Muscle of leg (tissue), 11 donors: ENCODE data around the gene CEP72. TPM values are rescaled to one million over a fixed set of nuclear protein-coding genes. Genes with fewer than 3 reads are reported as not detected.

Source experiments
- DNase-seq: peaks from one replicate; pipeline ENCODE4 v3.0.0; 2013
- H3K27ac ChIP-seq: one replicate; pipeline ENCODE4 v1.5.1; 2013; ENCODE audit warnings: mild to moderate bottlenecking, low read length, control low read depth
- H3K27me3 ChIP-seq: one replicate; pipeline ENCODE4 v1.6.1; 2013; ENCODE audit warnings: low read length; ENCODE audit not compliant: control insufficient read depth, insufficient read depth
- H3K36me3 ChIP-seq: one replicate; pipeline ENCODE4 v1.6.1; 2013; ENCODE audit warnings: low read length; ENCODE audit not compliant: control insufficient read depth, insufficient read depth
- H3K4me1 ChIP-seq: one replicate; pipeline ENCODE4 v1.6.1; 2013; ENCODE audit warnings: low read length; ENCODE audit not compliant: control insufficient read depth, insufficient read depth
- H3K4me3 ChIP-seq: one replicate; pipeline ENCODE4 v1.5.1; 2013; ENCODE audit warnings: low read length, control low read depth
- H3K9me3 ChIP-seq: replicated peaks from 2 replicates; pipeline ENCODE4 v1.6.1; 2013; ENCODE audit warnings: low read depth, low read length; ENCODE audit not compliant: control insufficient read depth
- WGBS: methylation state at CpG from one replicate; pipeline ENCODE4 v1.1.5; 2013; ENCODE audit warnings: missing lambda C conversion rate; ENCODE audit not compliant: insufficient coverage; 5-methylcytosine and 5-hydroxymethylcytosine counted together
- polyA plus RNA-seq, 8 donors: library from polyadenylated mRNA; unstranded; fragments of 120-200 nt; gene quantifications; one replicate each; pipeline versions ENCODE4 v1.2.1 to v1.2.3, GENCODE V29; 2013; ENCODE audit warnings: inconsistent platforms in 1 of 8, low replicate concordance in 1 of 8; ENCODE audit not compliant: insufficient read length in 8 of 8, insufficient read depth in 1 of 8
- total RNA-seq: library from RNA; stranded (reverse); fragments of 120-200 nt; gene quantifications from one replicate; pipeline ENCODE4 v1.2.4, GENCODE V29; 2013

CEP72 gene
- total and polyA plus RNA-seq, 9 donors = 3.0 to 5.1 (median 4.1) TPM

DNA sequence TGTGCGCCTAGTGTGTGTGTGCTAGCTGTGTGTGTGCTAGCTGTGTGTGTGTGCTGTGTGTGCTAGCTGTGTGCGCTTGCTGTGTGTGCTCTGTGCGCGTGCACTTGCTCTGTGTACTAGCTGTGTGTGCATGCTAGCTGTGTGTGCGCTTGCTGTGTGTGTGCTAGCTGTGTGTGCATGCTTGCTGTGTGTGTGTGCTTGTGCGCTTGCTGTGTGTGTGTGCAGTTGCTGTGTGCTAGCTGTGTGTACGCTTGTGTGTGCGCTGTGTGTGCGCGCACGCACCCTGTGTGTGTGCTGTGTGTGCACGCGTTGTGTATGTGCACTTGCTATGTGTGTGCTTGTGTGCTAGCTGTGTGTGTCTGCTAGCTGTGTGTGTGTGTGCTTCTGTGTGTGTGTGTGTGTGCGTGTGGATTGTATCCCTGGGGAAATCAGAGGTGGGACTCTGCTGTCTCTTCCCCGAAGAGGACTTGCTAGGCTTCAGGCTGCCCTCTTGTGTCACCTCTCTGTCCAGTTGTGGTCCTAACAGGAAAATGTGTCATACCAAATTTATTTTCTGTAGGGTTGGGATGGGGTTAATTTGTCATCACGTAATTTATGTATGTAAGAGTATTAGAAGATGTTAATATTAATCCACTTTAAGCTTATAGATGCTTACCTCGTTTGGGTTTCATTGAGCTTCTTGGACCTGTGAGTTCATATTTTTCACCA lies 42.1 kb downstream of the CEP72 start:
- DNase-seq = no peak
- Histone ChIP-seq H3K27me3 (no peaks in the 10 kb centered on the region), H3K9me3 (peaks cover 5% of the 10 kb centered on the region), H3K4me1 (no peaks in the 10 kb centered on the region), H3K27ac (no peak overlapping the region), H3K4me3 (no peak overlapping the region), H3K36me3 (peaks cover 24% of the 10 kb centered on the region)
- 83% methylated on average over 11 of the region's 17 CpGs for WGBS

DNA sequence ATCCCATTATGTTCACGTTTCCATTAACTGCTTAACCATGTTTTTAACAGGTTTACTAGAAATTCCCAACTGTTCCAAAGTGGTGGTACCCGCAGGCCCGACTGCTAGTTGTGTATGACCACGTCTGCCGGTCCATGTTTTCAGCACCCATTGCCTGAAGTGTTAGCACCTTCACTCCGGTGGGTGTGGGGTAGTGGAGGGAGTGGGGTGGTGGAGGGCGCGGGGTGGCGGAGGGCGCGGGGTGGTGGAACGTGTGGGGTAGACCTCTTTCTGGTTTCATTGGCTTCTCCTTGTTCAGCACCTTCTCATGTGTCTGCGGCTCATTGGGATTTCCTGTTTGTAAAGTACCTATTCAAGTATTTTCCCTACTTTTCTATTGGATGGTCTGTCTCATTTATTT lies 43.3 kb downstream of the CEP72 start:
- H3K4me1 ChIP-seq = no peaks in the 10 kb centered on the region
- H3K4me3 ChIP-seq = no peak overlapping the region
- H3K27ac ChIP-seq = no peak overlapping the region
- no peak for DNase-seq
- H3K9me3 ChIP-seq = peaks cover 5% of the 10 kb centered on the region
- peaks cover 34% of the 10 kb centered on the region for H3K36me3 ChIP-seq
- H3K27me3 ChIP-seq = no peaks in the 10 kb centered on the region
- WGBS = 78% methylated on average over 3 of the region's 13 CpGs

DNA sequence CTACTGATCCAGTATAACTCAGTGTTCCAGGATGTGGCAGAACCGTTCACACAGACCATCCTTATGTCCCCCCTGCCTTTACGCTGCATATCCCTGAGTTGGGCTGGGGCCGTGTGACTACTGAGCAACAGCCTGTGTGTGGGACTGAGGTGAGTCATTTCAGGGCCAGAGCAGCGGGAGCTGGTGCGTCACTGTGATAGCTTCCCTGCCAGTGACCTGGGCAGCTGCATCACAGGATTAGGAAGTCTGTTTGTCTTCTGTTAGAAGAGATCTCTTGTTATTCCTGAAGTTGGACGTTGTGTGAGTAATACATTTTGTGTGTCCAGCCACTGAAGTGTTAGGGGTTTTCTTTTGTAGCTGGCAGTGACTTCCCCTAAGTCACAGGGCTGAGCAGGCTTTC lies 45.4 kb downstream of the CEP72 start:
- 93% methylated on average over 2 of the region's 6 CpGs for WGBS
- Histone ChIP-seq H3K4me3 (no peak overlapping the region), H3K36me3 (peaks cover 52% of the 10 kb centered on the region), H3K27ac (no peak overlapping the region), H3K9me3 (peaks cover 6% of the 10 kb centered on the region), H3K4me1 (no peaks in the 10 kb centered on the region), H3K27me3 (no peaks in the 10 kb centered on the region)
- no peak for DNase-seq

DNA sequence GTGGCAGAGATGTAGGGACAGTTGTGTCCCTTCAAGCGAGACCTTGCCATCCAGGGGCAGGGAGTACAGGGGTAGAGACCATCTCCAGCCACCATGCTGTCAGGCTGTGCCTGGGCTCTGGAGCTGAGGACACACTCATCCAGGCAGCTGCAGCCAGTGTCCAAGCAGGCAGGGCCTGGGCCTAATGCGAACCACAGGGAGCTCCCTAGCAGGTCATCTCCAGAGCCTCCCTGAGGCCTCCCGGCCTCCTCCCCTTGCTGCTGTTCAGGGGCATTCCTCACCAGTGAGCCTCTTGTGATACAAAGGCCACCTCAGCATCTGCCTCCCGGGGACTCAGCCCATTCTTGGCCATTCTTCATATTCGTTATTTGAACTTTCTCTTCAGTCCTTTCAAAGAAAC lies 46.0 kb downstream of the CEP72 start:
- 96% methylated on average over 5 of the region's 5 CpGs for WGBS
- Histone ChIP-seq H3K4me1 (no peaks in the 10 kb centered on the region), H3K4me3 (no peak overlapping the region), H3K27me3 (no peaks in the 10 kb centered on the region), H3K36me3 (peaks cover 51% of the 10 kb centered on the region), H3K9me3 (peaks cover 6% of the 10 kb centered on the region), H3K27ac (no peak overlapping the region)
- DNase-seq = no peak

DNA sequence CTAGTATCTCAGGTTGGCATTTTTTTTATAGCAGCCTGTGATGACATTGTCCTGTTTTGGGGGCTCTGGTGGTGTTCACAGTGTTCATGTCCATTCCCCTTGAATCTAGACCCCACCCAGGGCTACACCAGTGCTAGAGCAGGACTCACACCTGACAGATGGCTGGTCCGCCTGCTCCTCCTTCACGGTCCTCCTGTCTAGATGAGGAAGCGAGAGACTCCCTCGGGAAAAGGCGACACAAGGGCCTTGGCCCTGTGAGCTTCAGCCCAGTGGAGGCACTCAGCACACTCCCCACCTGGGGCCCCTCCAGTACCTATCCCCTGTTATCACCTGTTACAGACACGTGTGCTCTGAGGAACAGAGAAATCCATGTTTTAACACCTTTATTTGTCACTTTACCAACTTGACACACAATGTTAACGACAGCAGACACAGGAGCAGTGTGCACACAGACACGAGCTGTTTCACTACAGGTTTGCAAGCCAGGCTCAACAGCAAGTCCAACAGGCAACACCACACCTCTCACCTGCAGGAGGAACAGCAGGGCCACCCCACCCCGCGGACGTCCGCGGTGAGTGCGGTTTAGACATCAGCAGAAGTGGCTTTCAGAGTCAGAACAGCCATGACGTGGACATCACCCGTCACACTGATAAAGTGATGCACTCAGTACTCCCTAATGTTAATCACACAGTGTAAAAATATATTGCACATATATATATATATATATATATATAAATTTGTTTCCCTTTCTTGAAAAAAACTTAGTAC lies 47.5 kb downstream of the CEP72 start:
- Histone ChIP-seq H3K27me3 (no peaks in the 10 kb centered on the region), H3K4me1 (no peaks in the 10 kb centered on the region), H3K36me3 (peaks cover 67% of the 10 kb centered on the region), H3K9me3 (peaks cover 6% of the 10 kb centered on the region), H3K27ac (no peak overlapping the region), H3K4me3 (no peak overlapping the region)
- WGBS = 95% methylated on average over 9 of the region's 16 CpGs
- DNase-seq = no peak

DNA sequence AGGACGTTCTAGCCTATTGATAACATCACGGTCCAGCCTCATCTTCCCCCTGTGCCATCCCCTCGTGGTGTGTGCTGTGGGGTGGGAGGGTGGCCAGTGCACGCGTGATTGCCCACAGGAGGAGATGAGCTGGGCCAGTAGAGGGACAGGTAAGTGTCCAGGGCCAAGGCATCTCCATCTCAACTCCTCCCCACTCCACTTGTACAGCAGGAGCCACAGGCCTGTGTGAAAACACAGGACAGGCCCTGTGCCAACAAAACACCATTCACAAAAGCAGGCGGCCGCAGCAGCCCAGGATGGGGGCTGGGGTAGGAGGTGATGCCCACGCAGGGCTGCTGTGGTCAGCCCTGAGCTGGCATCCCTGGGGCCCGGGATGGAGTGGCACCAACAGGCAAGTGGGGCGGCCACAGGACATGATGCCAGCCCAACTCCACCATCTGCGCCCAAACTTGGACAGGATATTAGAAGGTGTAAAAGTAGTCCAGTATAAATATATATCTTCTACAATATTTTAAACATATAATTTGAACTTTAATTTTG lies 48.4 kb downstream of the CEP72 start:
- WGBS = 92% methylated on average over 2 of the region's 11 CpGs
- Histone ChIP-seq H3K9me3 (peaks cover 6% of the 10 kb centered on the region), H3K27me3 (no peaks in the 10 kb centered on the region), H3K27ac (no peak overlapping the region), H3K36me3 (peaks cover 74% of the 10 kb centered on the region), H3K4me3 (no peak overlapping the region), H3K4me1 (no peaks in the 10 kb centered on the region)
- no peak for DNase-seq

DNA sequence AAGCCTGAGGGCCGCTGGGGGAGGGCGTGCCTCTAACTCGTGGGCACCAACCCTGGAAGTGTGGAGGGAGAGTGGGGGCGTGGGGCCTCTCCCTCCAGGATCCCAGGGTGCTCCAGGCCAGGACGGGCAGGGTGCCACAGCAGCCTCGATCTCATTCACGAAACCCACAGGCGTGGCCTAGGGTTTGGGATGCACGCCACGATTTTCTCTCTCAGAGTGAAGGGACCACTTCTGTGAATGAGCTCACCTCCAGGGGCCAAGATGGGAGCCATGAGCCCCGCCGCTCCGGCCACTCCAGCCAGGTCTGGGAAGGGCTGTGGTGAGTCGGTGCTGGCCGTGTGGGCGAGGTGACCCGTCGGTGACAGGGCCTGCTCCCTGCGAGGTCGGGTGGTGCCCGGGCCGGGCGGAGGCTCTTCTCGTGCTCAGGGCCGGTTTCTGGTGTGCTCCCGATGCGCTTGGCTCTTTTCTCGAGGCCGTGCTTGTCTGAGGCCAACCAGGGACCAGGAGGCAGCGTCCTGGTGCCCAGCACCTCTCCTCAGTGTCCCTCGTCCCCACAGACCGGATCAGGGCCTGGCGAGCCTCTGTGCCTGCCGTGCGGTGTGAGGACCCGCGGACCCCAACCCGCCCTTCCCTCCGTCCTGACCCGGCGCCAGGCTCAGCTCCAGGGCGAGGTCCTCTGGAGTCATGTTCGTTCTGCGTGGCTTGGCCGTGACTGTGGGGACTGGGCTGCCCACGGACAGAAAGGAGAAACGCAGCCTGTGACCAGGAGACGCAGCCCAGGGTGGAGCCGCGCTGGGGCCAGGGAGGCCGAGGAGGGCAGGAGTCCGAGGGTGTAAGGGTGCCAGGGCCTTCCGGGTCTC lies 50.0 kb downstream of the CEP72 start:
- 95% methylated on average over 52 of the region's 53 CpGs for WGBS
- H3K36me3 ChIP-seq = peaks cover 70% of the 10 kb centered on the region
- no peak for DNase-seq

DNA sequence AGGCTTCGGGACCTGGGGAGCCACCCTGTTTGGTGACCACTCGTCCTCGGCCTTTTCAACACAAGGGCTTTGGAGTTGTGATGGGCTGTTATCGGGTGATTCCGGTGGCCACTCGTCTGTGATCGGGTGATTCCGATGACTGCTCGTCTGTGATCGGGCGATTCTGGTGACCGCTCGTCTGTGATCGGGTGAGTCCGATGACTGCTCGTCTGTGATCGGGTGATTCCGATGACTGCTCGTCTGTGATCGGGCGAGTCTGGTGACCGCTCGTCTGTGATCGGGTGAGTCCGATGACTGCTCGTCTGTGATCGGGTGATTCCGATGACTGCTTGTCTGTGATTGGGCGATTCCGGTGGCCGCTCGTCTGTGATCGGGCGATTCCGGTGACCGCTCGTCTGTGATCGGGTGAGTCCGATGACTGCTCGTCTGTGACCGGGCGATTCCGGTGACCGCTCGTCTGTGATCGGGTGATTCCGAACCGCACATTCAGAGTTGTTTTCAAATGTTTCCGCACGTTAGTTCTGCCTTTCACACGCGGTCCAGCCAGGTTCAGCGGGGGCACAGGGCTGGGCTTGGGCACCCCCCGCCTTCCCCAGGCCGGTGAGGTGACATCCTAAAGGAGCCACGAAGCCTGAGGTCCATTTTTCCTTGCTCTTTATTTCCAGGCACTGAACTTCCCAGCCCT lies 50.8 kb downstream of the CEP72 start:
- H3K36me3 ChIP-seq = peaks cover 63% of the 10 kb centered on the region
- no peaks in the 10 kb centered on the region for H3K4me1 ChIP-seq
- whole genome bisulfite sequencing = 96% methylated on average over 56 of the region's 56 CpGs
- DNase-seq = no peak
- no peaks in the 10 kb centered on the region for H3K27me3 ChIP-seq
- H3K9me3 ChIP-seq = peaks cover 4% of the 10 kb centered on the region
- H3K27ac ChIP-seq = no peak overlapping the region
- H3K4me3 ChIP-seq = no peak overlapping the region

More for the DNA sequence above, 50.0 kb downstream of the CEP72 start:
- H3K9me3 ChIP-seq = peaks cover 6% of the 10 kb centered on the region
- H3K4me3 ChIP-seq = no peak overlapping the region
- no peak overlapping the region for H3K27ac ChIP-seq
- H3K4me1 ChIP-seq = no peaks in the 10 kb centered on the region
- no peaks in the 10 kb centered on the region for H3K27me3 ChIP-seq

DNA sequence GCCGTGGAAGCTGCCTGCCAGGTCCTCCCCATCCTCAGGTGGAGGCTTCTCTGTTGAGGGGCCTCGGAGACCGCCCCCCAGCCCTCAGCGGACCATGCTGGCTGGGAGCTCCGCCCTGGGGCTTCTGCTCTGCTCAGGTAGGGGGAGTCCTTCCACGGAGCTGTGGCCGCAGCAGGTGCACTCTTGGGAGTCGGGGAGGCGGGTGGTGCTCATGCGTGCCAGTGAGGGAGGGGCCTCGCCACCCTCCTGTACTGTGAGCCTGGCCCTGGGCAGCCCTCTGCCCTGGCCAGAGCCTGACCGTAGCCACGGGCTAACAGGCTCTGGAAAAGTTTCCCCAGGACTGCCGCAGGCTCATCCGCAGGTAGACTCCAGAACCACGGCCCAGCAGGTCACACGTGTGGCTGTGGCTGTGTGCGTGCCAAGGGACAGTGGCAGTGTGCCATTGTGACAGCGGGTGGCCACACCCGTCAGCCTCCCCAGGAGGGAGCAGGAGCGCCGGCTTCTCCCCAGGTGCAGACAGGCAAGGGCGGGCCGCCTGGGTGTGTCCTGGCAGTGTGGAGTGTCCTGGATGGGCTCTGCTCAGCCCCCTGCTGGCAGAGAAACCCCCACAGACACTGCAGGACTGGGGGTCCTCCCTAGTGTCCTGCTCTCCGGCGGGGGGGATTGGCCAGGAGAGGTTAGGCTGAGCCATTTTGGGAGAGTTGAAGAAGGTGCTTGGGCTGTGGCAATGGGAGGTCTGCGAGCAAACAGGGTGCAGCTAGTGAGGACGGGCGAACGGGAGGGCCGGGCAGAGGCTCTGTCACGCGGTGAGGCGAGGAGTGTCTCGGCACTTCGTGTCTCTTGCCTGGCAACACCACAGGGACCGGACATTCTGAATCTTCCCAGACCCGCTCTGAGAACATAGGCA lies 51.5 kb downstream of the CEP72 start:
- WGBS = 93% methylated on average over 34 of the region's 38 CpGs
- Histone ChIP-seq H3K4me3 (no peak overlapping the region), H3K27ac (no peak overlapping the region), H3K36me3 (peaks cover 59% of the 10 kb centered on the region), H3K4me1 (no peaks in the 10 kb centered on the region), H3K27me3 (no peaks in the 10 kb centered on the region), H3K9me3 (peaks cover 2% of the 10 kb centered on the region)
- DNase-seq = no peak
